Measurements from ENCODE around the gene MAMDC2.

Gene MAMDC2

DNA sequence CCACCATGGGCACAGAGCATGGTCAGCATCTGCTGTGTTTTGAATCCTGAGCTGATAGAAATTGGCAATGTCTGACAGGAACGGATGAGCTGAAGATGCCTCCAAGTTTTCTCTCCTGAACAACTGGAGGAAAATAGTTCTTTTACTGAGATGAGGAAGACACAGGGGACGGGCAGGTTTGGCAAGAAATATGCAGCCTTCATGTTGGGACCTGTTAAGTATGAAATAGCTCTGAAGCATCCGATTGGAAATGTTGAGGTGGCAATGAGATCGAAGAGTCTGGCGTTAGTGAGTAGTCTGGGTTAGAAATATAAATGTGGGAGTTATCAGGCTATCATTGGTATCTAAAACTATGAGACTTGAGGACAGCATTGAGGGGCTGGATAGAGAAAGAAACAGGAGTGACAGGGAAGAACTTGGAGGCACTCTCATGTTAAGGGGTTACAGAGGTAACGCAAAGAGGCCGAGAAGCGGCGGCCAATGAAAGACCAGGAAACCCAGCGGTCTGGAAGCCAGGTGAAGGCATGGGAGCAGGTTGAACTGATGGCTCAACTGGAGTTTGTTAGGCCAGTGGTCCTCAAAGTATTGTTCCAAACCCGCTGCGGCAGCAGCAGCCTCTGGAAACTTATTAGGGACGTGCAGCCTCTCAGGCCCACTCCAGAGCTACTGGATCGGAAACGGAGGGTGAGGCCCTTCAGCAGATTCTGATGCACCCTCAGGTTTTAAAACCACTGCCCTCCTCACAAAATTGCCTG, 1.0 kb upstream of the MAMDC2 start:
- peaks cover 6% of the 10 kb centered on the region for H3K4me1 ChIP-seq (ENCODE audit: control insufficient read depth, insufficient read depth, low read length)
- H3K4me3 ChIP-seq (ENCODE audit: low read length), result no peak overlapping the region

DNA sequence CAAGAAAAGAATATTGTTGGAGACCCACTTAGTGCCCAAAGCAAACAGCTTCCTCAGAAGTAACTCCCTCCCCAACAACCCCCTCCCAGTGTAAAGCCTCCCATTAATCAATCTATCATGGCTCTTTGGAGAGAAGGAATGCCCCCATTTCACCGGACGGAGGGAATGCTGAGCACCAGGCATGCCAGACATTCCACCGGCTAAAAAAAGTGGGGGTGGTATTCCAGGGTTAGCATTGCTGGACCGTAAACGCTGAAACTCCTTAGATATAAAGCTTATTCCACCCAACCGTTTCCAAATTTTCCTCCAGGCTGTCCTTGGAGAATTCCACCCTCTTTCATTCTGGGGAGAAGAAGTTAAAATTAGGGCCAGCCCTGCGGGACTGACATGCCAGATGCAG, 363 bp upstream of the MAMDC2 start:
- Histone ChIP-seq H3K9ac (ENCODE audit: low read length) (peak overlapping the region; percentile 61), H3K4me1 (ENCODE audit: control insufficient read depth, insufficient read depth, low read length) (peaks cover 6% of the 10 kb centered on the region), H3K9me3 (ENCODE audit: control insufficient read depth, low read length) (no peaks in the 10 kb centered on the region), H3K4me3 (ENCODE audit: low read length) (peak overlapping the region; percentile 22), H3K27me3 (ENCODE audit: control insufficient read depth, insufficient read depth, low read length) (peaks cover 21% of the 10 kb centered on the region), H3K36me3 (ENCODE audit: control insufficient read depth, insufficient read depth, low read length) (no peaks in the 10 kb centered on the region)

More for the DNA sequence above, 1.0 kb upstream of the MAMDC2 start:
- Histone ChIP-seq H3K36me3 (ENCODE audit: control insufficient read depth, insufficient read depth, low read length) (no peaks in the 10 kb centered on the region), H3K9me3 (ENCODE audit: control insufficient read depth, low read length) (no peaks in the 10 kb centered on the region), H3K27me3 (ENCODE audit: control insufficient read depth, insufficient read depth, low read length) (peaks cover 21% of the 10 kb centered on the region), H3K9ac (ENCODE audit: low read length) (peak overlapping the region; percentile 61)

DNA sequence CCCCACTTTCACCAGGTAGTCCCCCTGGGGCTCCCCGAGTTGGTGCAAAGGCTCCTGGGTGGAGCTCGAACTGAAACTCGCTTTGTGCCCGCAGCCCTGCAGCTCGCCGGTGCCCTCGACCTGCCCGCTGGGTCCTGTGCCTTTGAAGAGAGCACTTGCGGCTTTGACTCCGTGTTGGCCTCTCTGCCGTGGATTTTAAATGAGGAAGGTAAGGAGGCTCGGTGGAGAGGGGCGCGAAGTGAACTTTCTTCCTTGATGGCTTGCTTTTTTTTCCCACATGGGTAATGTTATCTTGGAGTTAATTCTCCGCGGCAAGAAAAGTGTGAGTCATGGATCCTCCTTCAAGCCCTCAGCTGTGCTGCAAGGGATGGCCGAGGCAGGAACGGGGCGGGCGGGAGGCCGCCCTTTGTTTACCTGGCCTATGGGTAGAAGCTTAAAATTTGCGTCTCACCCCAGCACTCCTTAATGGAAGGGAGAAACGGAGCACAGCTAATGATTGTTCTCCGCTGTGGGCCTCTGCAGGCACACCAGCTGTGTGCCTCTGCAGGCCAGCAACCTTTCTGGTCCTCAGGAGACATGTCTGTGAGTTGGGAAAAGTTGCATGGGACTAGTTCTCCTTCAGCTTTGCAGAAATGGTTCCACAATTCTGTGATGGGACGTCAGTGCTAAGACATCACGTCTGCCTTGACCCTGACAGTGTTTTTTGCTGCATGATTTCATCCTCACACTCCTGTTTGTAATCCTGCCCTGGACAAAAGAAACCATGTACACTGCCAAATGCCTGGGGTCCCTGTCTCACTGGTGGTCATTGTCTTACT, 1.1 kb downstream of the MAMDC2 start:
- peaks cover 16% of the 10 kb centered on the region for H3K4me1 ChIP-seq (ENCODE audit: control insufficient read depth, insufficient read depth, low read length)
- H3K9me3 ChIP-seq (ENCODE audit: control insufficient read depth, low read length), result no peaks in the 10 kb centered on the region
- peaks cover 21% of the 10 kb centered on the region for H3K27me3 ChIP-seq (ENCODE audit: control insufficient read depth, insufficient read depth, low read length)
- H3K9ac ChIP-seq (ENCODE audit: low read length), result peak overlapping the region; percentile 61
- no peaks in the 10 kb centered on the region for H3K36me3 ChIP-seq (ENCODE audit: control insufficient read depth, insufficient read depth, low read length)
- peak overlapping the region; percentile 23 for H3K4me3 ChIP-seq (ENCODE audit: low read length)

DNA sequence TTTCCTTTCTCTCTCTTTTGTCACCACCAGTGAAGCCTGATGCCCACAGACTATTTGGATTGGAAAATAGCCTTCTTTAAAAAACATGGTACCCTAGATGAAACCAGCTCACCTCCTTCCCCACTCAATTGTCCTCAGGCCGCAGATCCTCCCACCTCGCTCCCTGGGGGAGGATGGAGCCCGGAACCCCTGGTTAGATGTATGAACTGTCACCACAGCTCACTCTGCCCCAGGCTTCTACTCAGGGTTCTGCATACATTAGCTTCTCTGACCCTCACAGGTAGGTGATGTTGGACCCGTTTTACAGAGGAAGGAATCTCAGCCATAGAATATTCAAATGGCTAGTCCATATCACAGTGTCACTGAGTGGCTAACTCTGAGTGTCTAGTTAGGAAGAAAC, 1.8 kb downstream of the MAMDC2 start:
- no peaks in the 10 kb centered on the region for H3K36me3 ChIP-seq (ENCODE audit: control insufficient read depth, insufficient read depth, low read length)
- H3K4me1 ChIP-seq (ENCODE audit: control insufficient read depth, insufficient read depth, low read length), result peaks cover 17% of the 10 kb centered on the region
- no peak overlapping the region for H3K4me3 ChIP-seq (ENCODE audit: low read length)
- H3K27me3 ChIP-seq (ENCODE audit: control insufficient read depth, insufficient read depth, low read length), result peaks cover 21% of the 10 kb centered on the region
- H3K9ac ChIP-seq (ENCODE audit: low read length), result no peak overlapping the region
- H3K9me3 ChIP-seq (ENCODE audit: control insufficient read depth, low read length), result no peaks in the 10 kb centered on the region

DNA sequence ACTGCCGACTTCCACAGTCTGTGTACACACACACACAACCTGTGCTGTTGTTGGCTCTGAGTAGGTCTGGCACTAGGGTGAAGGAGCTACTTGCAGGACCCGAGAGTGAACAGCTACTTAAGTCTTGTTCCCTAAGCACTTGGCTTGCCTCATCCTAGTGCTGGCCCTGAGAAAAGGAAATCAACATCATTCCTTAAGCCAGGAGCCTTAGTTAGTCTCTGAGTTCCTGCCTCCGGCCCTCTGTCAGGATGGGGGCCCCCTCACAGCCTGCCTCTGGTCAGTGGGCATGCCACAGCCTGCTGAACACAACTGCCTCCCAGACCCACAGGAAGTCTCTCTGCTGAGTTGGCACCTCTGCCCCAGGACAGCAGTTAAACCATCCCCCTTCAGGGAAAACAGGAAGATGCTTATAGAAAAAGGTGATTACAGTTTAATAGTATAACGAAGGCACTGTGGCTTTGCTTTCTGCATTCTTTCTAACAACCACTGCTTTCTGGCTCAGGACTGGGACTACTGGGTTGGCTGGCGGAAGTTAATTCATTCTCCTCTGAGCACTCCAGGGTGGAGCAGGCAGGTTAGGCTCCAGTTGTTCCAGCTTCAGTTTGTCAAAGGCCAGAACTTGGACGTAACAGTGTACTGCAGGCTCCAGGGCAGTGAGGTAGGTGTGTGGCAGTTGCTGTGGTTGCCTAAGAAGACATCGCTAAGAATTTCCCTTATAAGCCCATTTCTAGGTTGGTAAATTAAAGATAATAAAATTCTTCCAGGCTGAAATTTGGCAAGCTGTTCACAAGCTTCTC, 2.8 kb downstream of the MAMDC2 start:
- H3K36me3 ChIP-seq (ENCODE audit: control insufficient read depth, insufficient read depth, low read length), result no peaks in the 10 kb centered on the region
- no peak overlapping the region for H3K9ac ChIP-seq (ENCODE audit: low read length)
- no peak overlapping the region for H3K4me3 ChIP-seq (ENCODE audit: low read length)
- peaks cover 17% of the 10 kb centered on the region for H3K4me1 ChIP-seq (ENCODE audit: control insufficient read depth, insufficient read depth, low read length)
- H3K9me3 ChIP-seq (ENCODE audit: control insufficient read depth, low read length), result no peaks in the 10 kb centered on the region
- peaks cover 21% of the 10 kb centered on the region for H3K27me3 ChIP-seq (ENCODE audit: control insufficient read depth, insufficient read depth, low read length)

DNA sequence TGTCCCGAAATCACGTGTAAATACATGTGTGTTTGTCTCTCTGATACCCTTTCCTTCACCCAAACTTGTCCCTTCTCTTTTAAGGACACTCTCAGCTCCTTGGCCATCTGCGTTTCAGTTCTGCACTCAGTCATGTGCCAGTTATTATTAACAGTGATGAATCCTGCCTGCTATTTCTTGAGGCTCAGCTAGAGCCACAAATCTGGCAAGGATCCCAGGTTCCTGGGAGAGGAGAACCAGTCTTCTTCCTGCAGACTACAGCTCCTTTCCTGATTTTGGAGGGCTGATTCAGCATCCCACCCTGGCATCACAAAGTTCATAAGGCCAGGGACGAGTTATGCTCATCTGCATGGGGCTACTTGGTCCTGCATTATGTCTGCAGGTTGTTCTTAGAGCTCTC, 5.6 kb downstream of the MAMDC2 start:
- Histone ChIP-seq H3K4me3 (ENCODE audit: low read length) (no peak overlapping the region), H3K4me1 (ENCODE audit: control insufficient read depth, insufficient read depth, low read length) (peaks cover 17% of the 10 kb centered on the region), H3K27me3 (ENCODE audit: control insufficient read depth, insufficient read depth, low read length) (peaks cover 1% of the 10 kb centered on the region), H3K9me3 (ENCODE audit: control insufficient read depth, low read length) (no peaks in the 10 kb centered on the region), H3K36me3 (ENCODE audit: control insufficient read depth, insufficient read depth, low read length) (no peaks in the 10 kb centered on the region), H3K9ac (ENCODE audit: low read length) (no peak overlapping the region)

DNA sequence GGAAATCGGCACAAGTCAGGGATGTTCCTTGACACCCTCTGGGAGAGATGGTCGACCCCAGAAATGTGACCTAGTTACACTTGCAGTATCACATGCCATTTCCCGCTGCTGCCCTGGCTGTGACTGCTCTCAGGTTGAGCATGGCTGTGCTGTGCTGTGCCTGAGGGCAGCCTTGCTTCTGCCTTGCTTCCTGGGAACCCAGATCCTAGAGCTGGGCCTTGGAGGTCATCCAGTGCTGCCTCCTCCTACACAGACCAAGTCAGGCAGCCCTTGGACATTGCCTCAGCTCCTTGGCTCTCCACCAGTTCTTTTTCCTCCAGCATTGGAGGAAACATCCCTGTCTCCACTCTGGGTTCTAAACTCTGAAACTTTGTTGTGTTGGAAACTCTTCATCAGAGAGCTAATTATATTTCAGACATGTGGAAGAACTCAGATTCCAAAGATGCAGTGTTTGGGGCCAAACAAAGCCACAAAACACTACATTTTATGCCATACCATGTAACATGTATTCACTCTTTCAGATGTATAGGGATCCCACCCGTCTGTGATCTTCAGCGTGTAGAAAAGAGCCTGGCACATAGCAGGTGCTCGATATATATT, 6.1 kb downstream of the MAMDC2 start:
- Histone ChIP-seq H3K27me3 (ENCODE audit: control insufficient read depth, insufficient read depth, low read length) (no peaks in the 10 kb centered on the region), H3K9me3 (ENCODE audit: control insufficient read depth, low read length) (no peaks in the 10 kb centered on the region), H3K36me3 (ENCODE audit: control insufficient read depth, insufficient read depth, low read length) (no peaks in the 10 kb centered on the region), H3K4me3 (ENCODE audit: low read length) (no peak overlapping the region), H3K4me1 (ENCODE audit: control insufficient read depth, insufficient read depth, low read length) (peaks cover 17% of the 10 kb centered on the region), H3K9ac (ENCODE audit: low read length) (no peak overlapping the region)

DNA sequence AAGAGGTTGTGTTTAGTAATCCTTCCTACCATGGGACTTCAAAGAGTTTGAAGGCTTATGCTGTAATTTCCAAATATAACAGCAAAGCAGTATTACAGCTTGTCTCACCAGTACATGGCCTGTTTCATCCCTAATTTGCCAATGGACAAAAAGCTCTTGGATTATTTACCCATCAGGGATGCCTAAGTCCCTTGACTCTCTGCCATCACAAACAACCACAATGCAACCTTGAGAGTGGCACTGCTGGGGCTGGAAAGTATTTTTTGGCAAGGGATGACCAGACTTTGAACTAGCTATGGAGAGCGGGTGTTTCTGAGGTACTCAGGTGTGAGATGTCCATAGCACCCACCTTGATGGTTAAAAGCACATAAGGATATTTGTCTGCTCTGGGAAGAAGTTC, 9.1 kb downstream of the MAMDC2 start:
- H3K9ac ChIP-seq (ENCODE audit: low read length), result no peak overlapping the region
- peaks cover 11% of the 10 kb centered on the region for H3K4me1 ChIP-seq (ENCODE audit: control insufficient read depth, insufficient read depth, low read length)
- H3K4me3 ChIP-seq (ENCODE audit: low read length), result no peak overlapping the region
- no peaks in the 10 kb centered on the region for H3K27me3 ChIP-seq (ENCODE audit: control insufficient read depth, insufficient read depth, low read length)
- no peaks in the 10 kb centered on the region for H3K36me3 ChIP-seq (ENCODE audit: control insufficient read depth, insufficient read depth, low read length)
- H3K9me3 ChIP-seq (ENCODE audit: control insufficient read depth, low read length), result no peaks in the 10 kb centered on the region

DNA sequence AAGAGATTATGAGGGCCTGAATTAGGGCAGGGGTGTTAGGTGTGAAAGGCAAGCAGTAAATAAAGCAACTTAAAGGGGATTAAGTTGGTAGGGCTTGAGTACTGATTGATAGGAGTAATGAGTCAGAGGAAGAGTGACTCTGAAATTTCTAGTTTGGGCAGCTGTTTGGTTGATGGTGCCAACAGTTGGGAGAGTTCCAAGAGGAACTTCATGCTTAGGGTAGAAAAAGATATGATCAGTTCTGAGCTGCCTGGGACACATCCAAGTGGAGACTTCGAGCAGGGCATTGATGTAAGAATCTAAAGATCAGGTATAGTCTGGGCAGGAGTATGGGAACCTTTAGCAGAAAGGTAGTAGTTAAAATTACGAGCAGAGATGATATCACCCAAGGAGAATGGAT, 10.2 kb downstream of the MAMDC2 start:
- H3K9me3 ChIP-seq (ENCODE audit: control insufficient read depth, low read length), result no peaks in the 10 kb centered on the region
- peaks cover 10% of the 10 kb centered on the region for H3K4me1 ChIP-seq (ENCODE audit: control insufficient read depth, insufficient read depth, low read length)
- H3K36me3 ChIP-seq (ENCODE audit: control insufficient read depth, insufficient read depth, low read length), result no peaks in the 10 kb centered on the region
- no peak overlapping the region for H3K4me3 ChIP-seq (ENCODE audit: low read length)
- H3K27me3 ChIP-seq (ENCODE audit: control insufficient read depth, insufficient read depth, low read length), result no peaks in the 10 kb centered on the region
- H3K9ac ChIP-seq (ENCODE audit: low read length), result no peak overlapping the region

DNA sequence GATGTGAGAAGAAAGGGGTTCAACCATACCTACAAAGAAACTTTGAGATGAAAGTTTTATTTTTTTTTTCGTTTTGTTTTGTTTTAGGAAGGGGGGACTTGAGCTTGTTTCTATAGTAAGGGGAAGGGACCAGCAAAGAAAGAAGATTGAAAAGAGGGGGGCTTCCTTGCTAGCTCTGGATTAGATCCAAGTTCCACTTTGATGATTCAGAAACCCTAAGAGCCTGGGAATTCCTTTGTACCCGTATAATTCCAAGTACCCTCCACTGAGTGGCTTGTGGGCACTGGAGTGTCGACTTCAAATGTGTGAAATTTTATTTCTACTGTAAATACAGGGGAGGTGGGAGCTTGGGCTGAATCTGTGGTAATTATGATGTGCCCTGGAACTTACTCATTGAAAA, 10.9 kb downstream of the MAMDC2 start:
- Histone ChIP-seq H3K4me3 (ENCODE audit: low read length) (no peak overlapping the region), H3K9ac (ENCODE audit: low read length) (no peak overlapping the region), H3K9me3 (ENCODE audit: control insufficient read depth, low read length) (no peaks in the 10 kb centered on the region), H3K4me1 (ENCODE audit: control insufficient read depth, insufficient read depth, low read length) (peaks cover 3% of the 10 kb centered on the region), H3K27me3 (ENCODE audit: control insufficient read depth, insufficient read depth, low read length) (no peaks in the 10 kb centered on the region), H3K36me3 (ENCODE audit: control insufficient read depth, insufficient read depth, low read length) (no peaks in the 10 kb centered on the region)

DNA sequence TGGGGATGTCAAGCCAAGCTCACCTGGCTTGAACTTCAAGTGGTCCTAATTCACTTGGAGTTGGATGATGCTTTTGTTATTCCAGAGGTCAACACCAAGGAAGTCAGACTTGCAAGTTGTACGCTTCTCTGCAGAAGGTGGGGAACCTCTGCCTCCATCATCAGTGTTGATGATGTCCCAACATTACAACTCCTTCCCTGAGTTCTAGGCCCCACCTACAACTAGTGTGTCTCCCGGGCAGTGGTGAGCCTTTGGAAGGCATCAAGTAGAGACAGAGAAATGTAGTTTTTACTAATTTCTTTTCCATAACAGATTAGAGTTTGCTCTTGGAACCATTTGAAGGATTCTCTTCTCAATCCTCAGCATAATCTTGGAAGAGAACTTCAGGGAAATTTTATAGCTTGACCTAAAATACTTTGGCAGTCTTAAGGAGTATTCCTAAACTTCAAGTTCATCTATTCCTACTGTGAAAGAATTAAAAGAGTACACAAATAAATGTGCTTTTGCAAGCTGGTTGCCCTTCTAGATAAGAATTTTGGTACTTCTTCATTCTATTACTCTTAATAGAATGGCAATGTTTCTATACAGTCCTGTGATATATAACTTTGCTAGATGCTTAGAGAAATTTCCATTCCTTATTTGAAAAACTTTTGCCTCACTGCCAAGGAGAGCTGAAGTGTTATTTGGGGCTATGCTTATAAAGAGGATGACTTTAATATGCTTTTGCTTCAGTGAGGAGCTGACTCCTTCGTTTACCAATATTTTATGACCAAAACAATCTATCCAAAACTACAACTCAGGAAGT, 12.0 kb downstream of the MAMDC2 start:
- no peaks in the 10 kb centered on the region for H3K36me3 ChIP-seq (ENCODE audit: control insufficient read depth, insufficient read depth, low read length)
- H3K9ac ChIP-seq (ENCODE audit: low read length), result no peak overlapping the region
- H3K4me3 ChIP-seq (ENCODE audit: low read length), result no peak overlapping the region
- no peaks in the 10 kb centered on the region for H3K4me1 ChIP-seq (ENCODE audit: control insufficient read depth, insufficient read depth, low read length)
- H3K9me3 ChIP-seq (ENCODE audit: control insufficient read depth, low read length), result no peaks in the 10 kb centered on the region
- H3K27me3 ChIP-seq (ENCODE audit: control insufficient read depth, insufficient read depth, low read length), result no peaks in the 10 kb centered on the region
